ENCODE data around the gene TRAF4. TPM values are rescaled to one million over a fixed set of nuclear protein-coding genes. Genes with fewer than 3 reads are reported as not detected.
A peak's percentile ranks its signal among the peaks of the same experiment; 100 is the strongest.

TRAF4 gene
- total RNA-seq, 1 donor from 2014 or later: 168 TPM

- Mint-ChIP-seq H3K27ac (no peak overlapping the region), H3K36me3 (ENCODE audit: low read depth) (peaks cover 25% of the 10 kb centered on the region), H3K27me3 (no peaks in the 10 kb centered on the region)
Measured at GRCh38 chr17:28707339-28707720, 36.5 kb upstream of the TRAF4 start.

DNA sequence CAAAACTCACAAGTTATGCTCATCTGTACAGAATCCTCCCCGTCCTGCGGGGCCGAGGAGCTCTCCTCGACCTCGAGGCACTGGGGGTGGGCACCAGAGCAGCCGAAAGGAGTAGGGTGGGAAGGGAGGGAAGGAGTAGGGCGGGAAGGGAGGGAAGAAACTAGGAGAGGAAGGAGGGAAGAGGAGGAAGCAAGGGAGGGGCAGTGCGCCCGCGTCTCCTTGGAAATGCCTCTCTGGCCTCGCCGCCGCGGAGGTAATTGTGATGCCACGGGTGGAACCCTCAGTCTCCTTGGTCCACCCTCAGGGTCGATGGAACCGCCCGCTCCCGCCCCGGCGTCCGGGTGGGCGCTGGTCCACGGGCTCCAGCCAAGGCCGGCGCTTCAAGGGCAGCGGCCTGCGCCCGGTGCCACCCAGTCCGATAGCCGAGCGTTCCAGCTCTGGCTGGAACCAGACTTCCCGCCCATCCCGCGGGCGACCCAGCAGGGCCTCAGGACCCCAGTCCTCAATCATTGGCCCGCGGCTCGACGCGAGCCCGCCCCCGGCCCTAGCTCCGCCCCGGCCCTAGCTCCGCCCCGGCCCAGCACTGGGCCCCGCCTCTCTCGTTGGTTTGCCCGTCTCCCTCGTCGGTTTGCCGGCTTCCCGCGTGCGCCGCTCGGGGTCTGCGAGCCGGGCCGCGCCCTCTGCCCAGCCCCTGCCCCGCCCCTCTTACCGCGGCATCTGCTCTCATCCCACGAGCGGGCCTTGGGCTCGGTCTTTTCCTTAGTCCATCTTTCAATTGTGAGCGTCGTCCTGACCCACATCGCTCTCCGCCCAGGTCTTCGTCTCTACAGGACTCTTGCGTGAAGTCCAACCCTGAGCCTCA, 32.7 kb upstream of the TRAF4 start:
- H3K9me3 Mint-ChIP-seq: no peaks in the 10 kb centered on the region
- peaks cover 9% of the 10 kb centered on the region for H3K36me3 Mint-ChIP-seq (ENCODE audit: low read depth)
- peak overlapping the region; percentile 95 for H3K27ac Mint-ChIP-seq
- H3K27me3 Mint-ChIP-seq: peaks cover 15% of the 10 kb centered on the region
- intact Hi-C loops (cut with micrococcal nuclease): loop anchor here (1.0 to 5.0 kb wide), 3 partner anchors 8 to 66 kb away; partner anchors contain the start of genes BLTP2, RPL23A, SDF2 and SUPT6H
- H3K4me1 Mint-ChIP-seq: peaks cover 17% of the 10 kb centered on the region
- peak overlapping the region; percentile 91 for H3K4me3 Mint-ChIP-seq
- peak; percentile 99 for DNase-seq

More at GRCh38 chr17:28707339-28707720, 36.5 kb upstream of the TRAF4 start:
- intact Hi-C loops (cut with micrococcal nuclease): no loop called here
- Mint-ChIP-seq H3K9me3 (no peaks in the 10 kb centered on the region), H3K4me3 (no peak overlapping the region), H3K4me1 (peaks cover 16% of the 10 kb centered on the region)
- DNase-seq: no peak

GRCh38 chr17:28711723-28712031, 32.1 kb upstream of the TRAF4 start, which contains the start of gene PROCA1:
TSS of gene PROCA1 (minus strand) at chr17:28711888. CDS start at chr17:28711660, 228 bp downstream.
- no peaks in the 10 kb centered on the region for H3K9me3 Mint-ChIP-seq
- H3K36me3 Mint-ChIP-seq (ENCODE audit: low read depth): peaks cover 9% of the 10 kb centered on the region
- no peak for DNase-seq
- peaks cover 17% of the 10 kb centered on the region for H3K4me1 Mint-ChIP-seq
- peak within 1 kb of the TSS; percentile 91 for H3K4me3 Mint-ChIP-seq
- intact Hi-C loops (cut with micrococcal nuclease): loop anchor here (1.0 to 5.0 kb wide), 3 partner anchors 8 to 67 kb away; partner anchors contain the start of genes BLTP2, RPL23A, SDF2 and SUPT6H
- peaks cover 18% of the 10 kb centered on the region for H3K27me3 Mint-ChIP-seq
- peak within 1 kb of the TSS; percentile 95 for H3K27ac Mint-ChIP-seq

- intact Hi-C loops (cut with micrococcal nuclease): loop anchor here (5.0 kb wide), 1 partner anchor 50 kb away; the partner anchor contains the start of genes SDF2 and SUPT6H
Measured at GRCh38 chr17:28712032-28712704, 31.6 kb upstream of the TRAF4 start.

GRCh38 chr17:28712705-28713415, 31.0 kb upstream of the TRAF4 start:
- H3K27me3 Mint-ChIP-seq: peaks cover 18% of the 10 kb centered on the region
- no peaks in the 10 kb centered on the region for H3K9me3 Mint-ChIP-seq
- H3K27ac Mint-ChIP-seq: peak overlapping the region; percentile 95
- intact Hi-C loops (cut with micrococcal nuclease): loop anchor here (5.0 kb wide), 1 partner anchor 51 kb away; the partner anchor contains the start of genes SDF2 and SUPT6H
- H3K4me3 Mint-ChIP-seq: peak overlapping the region; percentile 91
- DNase-seq: no peak
- peaks cover 18% of the 10 kb centered on the region for H3K4me1 Mint-ChIP-seq
- H3K36me3 Mint-ChIP-seq (ENCODE audit: low read depth): peaks cover 5% of the 10 kb centered on the region

More at GRCh38 chr17:28712032-28712704, 31.6 kb upstream of the TRAF4 start:
- Mint-ChIP-seq H3K4me1 (peaks cover 17% of the 10 kb centered on the region), H3K27ac (peak overlapping the region; percentile 95), H3K36me3 (ENCODE audit: low read depth) (peaks cover 9% of the 10 kb centered on the region), H3K4me3 (peak overlapping the region; percentile 91), H3K27me3 (peaks cover 18% of the 10 kb centered on the region), H3K9me3 (no peaks in the 10 kb centered on the region)
- peak; percentile 91 for DNase-seq

- no peaks in the 10 kb centered on the region for H3K9me3 Mint-ChIP-seq
- H3K4me1 Mint-ChIP-seq: peaks cover 29% of the 10 kb centered on the region
- no peak overlapping the region for H3K27ac Mint-ChIP-seq
- peaks cover 2% of the 10 kb centered on the region for H3K36me3 Mint-ChIP-seq (ENCODE audit: low read depth)
- peaks cover 26% of the 10 kb centered on the region for H3K27me3 Mint-ChIP-seq
- H3K4me3 Mint-ChIP-seq: no peak overlapping the region
- DNase-seq: no peak
- intact Hi-C loops (cut with micrococcal nuclease): loop anchor here (5.0 kb wide), 1 partner anchor 52 kb away; the partner anchor contains the start of genes SDF2 and SUPT6H
Measured at GRCh38 chr17:28714281-28714680, 29.5 kb upstream of the TRAF4 start.

GRCh38 chr17:28715217-28715616, 28.6 kb upstream of the TRAF4 start:
- intact Hi-C loops (cut with micrococcal nuclease): no loop called here
- peaks cover 35% of the 10 kb centered on the region for H3K4me1 Mint-ChIP-seq
- H3K36me3 Mint-ChIP-seq (ENCODE audit: low read depth): peaks cover 8% of the 10 kb centered on the region
- DNase-seq: no peak
- H3K9me3 Mint-ChIP-seq: no peaks in the 10 kb centered on the region
- H3K27ac Mint-ChIP-seq: no peak overlapping the region
- H3K27me3 Mint-ChIP-seq: peaks cover 28% of the 10 kb centered on the region
- H3K4me3 Mint-ChIP-seq: no peak overlapping the region

DNA sequence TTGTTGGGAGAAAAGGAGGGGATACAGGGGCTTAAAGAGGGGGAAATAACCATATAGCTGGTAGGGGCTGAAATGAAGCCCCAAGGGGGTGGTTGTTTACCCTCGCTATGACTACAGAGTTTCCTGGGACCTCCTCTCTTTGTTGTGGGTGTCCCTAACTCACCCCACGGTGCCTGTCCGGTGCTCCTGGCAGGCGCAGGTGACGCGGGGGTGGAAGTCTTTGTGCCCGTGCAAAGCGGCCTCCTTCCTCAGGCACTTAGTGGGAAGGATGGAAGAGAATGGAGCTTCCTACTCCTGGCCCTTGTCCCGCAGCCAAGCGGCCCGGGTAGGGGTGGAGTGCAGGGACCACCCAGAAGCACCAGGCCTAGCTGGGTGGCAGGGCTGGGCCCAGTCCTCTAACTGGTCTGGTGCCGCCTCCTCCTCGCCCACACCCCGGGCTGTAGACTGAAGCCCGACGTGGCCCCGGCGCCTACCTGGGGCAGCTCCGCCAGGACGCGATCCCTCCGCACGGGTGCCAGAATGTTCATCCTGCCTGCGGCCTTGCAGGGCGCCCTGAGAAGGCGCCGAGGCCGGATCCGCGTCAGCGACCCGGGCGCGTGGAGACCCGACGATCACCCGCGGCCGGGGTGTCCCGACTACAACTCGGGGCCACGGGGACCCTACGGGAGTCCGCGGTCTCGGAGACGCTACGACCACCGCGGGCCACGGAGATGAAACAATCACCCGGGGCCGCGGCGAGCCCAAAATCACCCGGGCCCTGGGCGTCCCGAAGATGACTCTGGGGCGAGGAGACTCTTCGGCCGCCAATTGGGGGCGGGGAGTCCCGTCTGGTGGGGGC, 26.9 kb upstream of the TRAF4 start:
- DNase-seq: peak; percentile 68
- H3K27ac Mint-ChIP-seq: no peak overlapping the region
- H3K36me3 Mint-ChIP-seq (ENCODE audit: low read depth): peaks cover 26% of the 10 kb centered on the region
- intact Hi-C loops (cut with micrococcal nuclease): no loop called here
- H3K9me3 Mint-ChIP-seq: no peaks in the 10 kb centered on the region
- peaks cover 28% of the 10 kb centered on the region for H3K27me3 Mint-ChIP-seq
- no peak overlapping the region for H3K4me3 Mint-ChIP-seq
- peaks cover 36% of the 10 kb centered on the region for H3K4me1 Mint-ChIP-seq

DNA sequence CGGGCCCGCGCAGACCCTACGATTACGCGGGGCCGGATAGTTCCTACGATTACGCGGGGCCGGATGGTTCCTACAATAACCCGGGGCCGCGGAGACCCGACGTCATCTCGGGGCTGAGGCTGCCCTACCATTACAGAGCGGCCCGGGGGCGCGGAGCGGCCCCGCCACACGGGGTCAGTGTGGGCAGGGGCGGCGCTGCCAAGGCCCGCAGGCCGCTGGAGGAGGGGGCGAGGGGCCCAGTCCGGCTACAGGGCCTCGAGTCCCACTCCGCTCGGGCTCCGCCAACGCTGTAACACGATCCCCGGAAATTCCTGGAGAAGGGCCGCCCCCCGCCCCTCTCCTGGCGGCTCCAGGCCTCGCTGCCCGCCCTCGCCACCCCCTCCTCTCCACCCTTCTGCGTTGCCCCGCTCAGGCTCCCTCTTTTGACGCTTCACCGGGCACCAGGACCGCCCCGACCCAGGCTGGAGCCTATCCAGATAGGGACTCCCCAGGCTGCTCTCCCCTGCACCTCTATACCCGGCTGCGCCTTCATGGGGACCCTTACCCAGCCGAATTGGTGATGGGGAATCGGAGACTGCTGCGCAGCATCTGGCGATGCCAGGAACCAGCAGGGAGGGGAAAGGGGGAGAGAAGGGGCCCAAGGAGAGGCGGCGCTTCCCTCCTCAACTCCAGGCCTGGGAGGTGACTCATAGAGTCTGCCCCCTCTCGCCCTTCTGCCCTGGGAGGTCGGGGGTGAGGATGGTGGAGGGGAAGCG, 26.1 kb upstream of the TRAF4 start, which contains the start of gene RAB34:
TSS of gene RAB34 (minus strand) at position 291 of the 755 bp plus-strand sequence. CDS start 602 bp downstream, outside the sequence.
- peaks cover 34% of the 10 kb centered on the region for H3K36me3 Mint-ChIP-seq (ENCODE audit: low read depth)
- peak; percentile 75 for DNase-seq
- H3K27ac Mint-ChIP-seq: peak within 1 kb of the TSS; percentile 86
- no peaks in the 10 kb centered on the region for H3K9me3 Mint-ChIP-seq
- H3K27me3 Mint-ChIP-seq: peaks cover 28% of the 10 kb centered on the region
- peak within 1 kb of the TSS; percentile 82 for H3K4me3 Mint-ChIP-seq
- intact Hi-C loops (cut with micrococcal nuclease): no loop called here
- H3K4me1 Mint-ChIP-seq: peaks cover 35% of the 10 kb centered on the region

GRCh38 chr17:28718333-28719020, 25.3 kb upstream of the TRAF4 start:
- intact Hi-C loops (cut with micrococcal nuclease): loop anchor here (1.0 kb wide), 4 partner anchors 7 to 234 kb away; partner anchors contain the start of genes BLTP2, NEK8 and PROCA1
- Mint-ChIP-seq H3K4me1 (peaks cover 39% of the 10 kb centered on the region), H3K9me3 (no peaks in the 10 kb centered on the region), H3K27me3 (peaks cover 28% of the 10 kb centered on the region), H3K27ac (peak overlapping the region; percentile 86), H3K4me3 (peak overlapping the region; percentile 82), H3K36me3 (ENCODE audit: low read depth) (peaks cover 39% of the 10 kb centered on the region)
- DNase-seq: no peak

- peaks cover 28% of the 10 kb centered on the region for H3K27me3 Mint-ChIP-seq
- intact Hi-C loops (cut with micrococcal nuclease): loop anchor here (1.0 kb wide), 4 partner anchors 8 to 233 kb away; partner anchors contain the start of genes BLTP2, NEK8 and PROCA1
- no peak for DNase-seq
- H3K4me3 Mint-ChIP-seq: peak overlapping the region; percentile 99
- H3K4me1 Mint-ChIP-seq: peaks cover 43% of the 10 kb centered on the region
- peaks cover 45% of the 10 kb centered on the region for H3K36me3 Mint-ChIP-seq (ENCODE audit: low read depth)
- no peaks in the 10 kb centered on the region for H3K9me3 Mint-ChIP-seq
- peak overlapping the region; percentile 100 for H3K27ac Mint-ChIP-seq
Measured at GRCh38 chr17:28719021-28719433, 24.8 kb upstream of the TRAF4 start.

Data from activated CD4-positive, alpha-beta T cell treated with anti-CD3 and anti-CD28 coated beads, Interleukin-2, amount 10 ng/mL, durations not matched to agents 24 days and 14 days (primary cell).